A673 (cell line): ENCODE measurements around the gene TSPEAR.

Source experiments
- CTCF ChIP-seq: fragments of 300-800, 200-600 bp; sonication (generic); conservative IDR thresholded peaks from 2 replicates; pipeline ENCODE4 v1.5.1; 2017; ENCODE audit warnings: low read depth, mild to moderate bottlenecking, antibody characterized with exemption, low read length, moderate library complexity, mixed read lengths
- EZH2 ChIP-seq: fragments of 200-600 bp; sonication (generic); IDR thresholded peaks from 2 replicates; pipeline ENCODE4 v1.6.1; 2017; ENCODE audit warnings: borderline replicate concordance, low read depth, mild to moderate bottlenecking, mixed read lengths, antibody characterized with exemption, low read length; ENCODE audit not compliant: poor library complexity, severe bottlenecking

GRCh38 chr21:44637018-44637850 is 74.1 kb downstream of the TSPEAR start, which contains the start of gene KRTAP10-10:
- no peak for TF ChIP-seq CTCF
- no peak for TF ChIP-seq EZH2
